Right forelimb (tissue), 1 donor: Measurements from ENCODE around the gene CELF6.

Source experiments
- DNase-seq: peaks from one replicate; pipeline ENCODE4 v3.0.0-alpha.2; 2018

CELF6 gene

DNA sequence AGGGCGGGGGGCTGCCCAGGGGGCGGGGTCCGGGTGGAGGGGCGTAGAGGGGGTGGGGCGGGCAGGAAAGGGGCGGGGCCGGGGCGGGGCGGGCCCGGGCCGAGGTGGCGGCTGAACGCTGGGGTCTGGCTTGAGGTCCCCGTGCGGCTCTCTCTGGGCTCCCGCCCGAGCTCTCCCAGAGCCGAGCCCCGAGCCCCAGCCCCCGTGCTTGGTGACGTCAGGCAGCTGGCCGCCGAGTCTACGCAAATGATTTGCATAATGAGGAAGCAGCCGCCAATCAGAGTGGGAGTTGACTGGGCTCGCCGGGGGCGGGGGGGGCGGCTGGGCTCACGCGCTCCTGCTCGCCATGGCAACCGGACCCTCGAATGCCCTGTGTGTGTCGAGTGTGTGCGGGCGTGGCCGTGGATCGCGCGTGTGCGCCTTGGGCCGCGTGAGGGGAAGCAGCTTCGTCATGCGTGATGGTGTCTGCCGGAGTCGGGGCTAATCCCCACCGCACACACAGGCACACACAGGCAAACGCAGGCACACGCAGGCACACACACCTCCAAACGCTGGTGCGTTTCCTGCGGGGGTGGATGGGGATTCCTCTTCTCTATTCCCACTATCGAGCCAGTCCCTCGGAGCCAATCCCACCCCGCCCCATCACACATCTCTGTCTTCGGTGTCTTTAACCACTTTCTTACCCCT lies at the start of gene CELF6:
Gene CELF6, minus strand, starts transcription at position 173 of the 687 bp plus-strand sequence. CDS start 283 bp downstream, outside the sequence.
- peak; percentile 77 for DNase-seq

DNA sequence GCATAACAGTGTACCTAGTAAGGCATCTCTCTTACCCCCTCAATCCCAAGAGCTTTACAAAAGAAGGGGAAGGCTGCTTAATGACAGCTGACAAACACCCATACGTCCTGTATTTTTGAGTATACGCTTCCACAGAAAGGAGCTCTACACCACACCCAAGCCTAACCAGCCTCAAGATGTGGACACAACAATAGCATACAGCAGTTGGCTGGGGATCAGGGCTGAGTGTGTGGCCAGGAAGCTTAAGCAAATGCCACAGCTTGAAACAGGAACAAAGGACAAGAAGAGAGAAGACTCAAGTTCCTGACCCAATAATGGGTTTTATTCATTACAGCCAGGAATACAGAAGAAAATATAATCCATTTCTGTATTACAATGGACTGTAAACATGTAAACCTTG lies 48.9 kb upstream of the CELF6 start:
- no peak for DNase-seq

DNA sequence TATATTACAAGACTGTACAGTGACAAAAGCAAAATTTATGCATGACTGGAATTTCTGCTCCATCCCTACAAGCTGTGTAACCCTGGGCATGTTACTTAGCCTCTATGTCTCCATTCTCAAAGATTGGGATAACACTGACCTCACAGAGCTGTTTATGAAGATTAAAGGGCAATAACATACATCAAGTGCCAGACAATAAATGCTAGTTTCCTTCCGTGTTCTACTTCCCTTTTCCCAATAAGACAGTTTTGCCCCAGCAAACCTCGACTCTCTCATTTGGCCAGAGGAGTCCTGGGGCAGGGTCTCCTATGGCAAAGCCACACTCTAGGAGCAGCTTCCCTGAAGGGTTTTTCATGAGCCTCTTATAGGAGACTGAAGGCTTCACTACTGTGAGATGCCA lies 48.4 kb upstream of the CELF6 start:
- no peak for DNase-seq

DNA sequence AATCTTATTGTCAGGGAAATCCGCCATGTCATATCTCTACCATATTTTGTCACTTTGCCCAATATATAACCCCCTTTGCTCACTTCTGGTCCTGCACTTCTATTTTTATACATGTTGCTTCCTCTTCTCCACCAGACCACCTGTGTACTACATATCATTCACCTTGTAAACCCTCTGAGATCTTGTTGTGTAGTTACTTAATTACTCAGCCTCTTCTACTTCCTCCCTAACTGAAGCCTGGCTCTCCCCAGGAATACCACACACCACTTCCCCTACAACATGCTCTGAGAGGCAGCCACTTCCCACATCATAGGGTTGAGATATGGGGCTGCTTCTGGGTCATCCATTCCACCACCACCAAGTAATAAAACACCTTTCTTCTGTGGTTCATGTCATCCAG lies 45.9 kb upstream of the CELF6 start:
- DNase-seq, result no peak

- no peak for DNase-seq
These were observed 41.2 kb upstream of the CELF6 start for GRCh38 chr15:72361176-72361575.

DNA sequence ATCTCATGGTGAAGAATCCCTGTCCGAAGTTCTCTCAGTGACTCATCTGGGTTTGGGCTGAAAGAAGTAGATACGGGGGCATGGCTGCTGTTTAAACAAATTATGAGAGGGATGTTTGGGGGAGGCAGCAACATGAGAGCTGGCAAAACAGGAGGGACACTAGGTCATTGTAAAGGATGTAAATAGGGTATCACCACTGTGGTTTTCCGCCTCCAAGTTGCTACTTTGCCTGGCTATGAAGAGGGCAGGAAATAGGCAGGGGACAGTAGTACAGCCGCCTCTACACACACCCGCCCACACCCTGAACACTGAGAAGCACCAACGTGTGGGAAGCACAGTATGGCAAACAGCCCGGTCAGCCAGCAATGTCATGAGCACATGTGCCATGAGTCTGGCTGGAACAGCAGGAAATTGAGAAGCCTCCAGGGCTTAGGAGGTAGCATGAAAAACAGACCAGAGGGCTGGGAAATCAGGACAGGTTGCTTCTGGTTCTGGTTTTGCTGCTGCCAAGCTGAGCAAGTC lies 38.8 kb upstream of the CELF6 start:
- DNase-seq, result no peak

GRCh38 chr15:72358121-72358520 lies 38.2 kb upstream of the CELF6 start:
- DNase-seq, result no peak

- DNase-seq, result no peak
These were observed 34.5 kb upstream of the CELF6 start for GRCh38 chr15:72354496-72354895.

- DNase-seq, result no peak
These were observed 33.3 kb upstream of the CELF6 start for GRCh38 chr15:72353266-72353665.

- DNase-seq, result no peak
These were observed 25.8 kb upstream of the CELF6 start for GRCh38 chr15:72345806-72346205.

DNA sequence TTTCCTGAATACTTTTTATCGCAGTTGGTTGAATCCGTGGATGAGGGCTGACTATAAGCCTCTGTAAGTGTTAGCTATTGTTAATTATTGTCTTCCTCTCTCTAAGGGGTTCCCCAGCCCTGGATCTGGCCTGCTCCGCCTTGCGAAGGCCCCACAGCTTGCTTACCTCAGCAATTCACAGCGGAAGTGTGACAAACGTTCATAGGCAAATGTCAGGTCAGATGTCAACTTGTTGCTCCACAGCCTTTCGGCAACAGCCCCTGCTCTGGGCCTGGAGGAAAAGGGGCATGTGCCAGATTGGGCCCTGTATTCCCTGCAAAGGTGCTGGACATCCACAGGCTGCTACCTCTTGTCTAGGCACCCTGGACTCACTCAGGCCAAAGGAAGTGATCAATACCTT lies 25.3 kb upstream of the CELF6 start:
- no peak for DNase-seq

- no peak for DNase-seq
These were observed 24.6 kb upstream of the CELF6 start for GRCh38 chr15:72344602-72345001.

- no peak for DNase-seq
These were observed 22.4 kb upstream of the CELF6 start for GRCh38 chr15:72342385-72342784.

DNA sequence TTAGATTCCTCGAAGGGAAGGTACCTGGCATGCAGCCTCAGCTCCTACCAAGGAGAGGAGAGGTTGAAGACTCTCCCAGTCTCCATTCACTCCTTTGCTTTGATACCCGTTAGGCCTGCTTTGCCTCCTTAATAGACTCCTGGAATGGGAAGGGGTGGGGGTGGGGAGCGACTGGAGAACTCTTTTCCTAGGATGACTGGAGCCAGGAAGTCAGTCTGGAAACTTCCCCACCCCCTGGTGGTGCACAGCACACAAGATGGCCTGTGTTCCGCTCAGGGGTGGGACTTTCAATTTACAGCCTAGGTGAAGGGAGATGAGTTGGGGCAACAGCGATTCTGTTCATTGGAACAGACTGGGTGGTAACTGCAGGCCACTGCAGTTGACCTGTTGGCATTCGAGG lies 21.4 kb upstream of the CELF6 start:
- DNase-seq, result no peak

- DNase-seq, result no peak
These were observed 20.4 kb upstream of the CELF6 start for GRCh38 chr15:72340366-72340765.

DNA sequence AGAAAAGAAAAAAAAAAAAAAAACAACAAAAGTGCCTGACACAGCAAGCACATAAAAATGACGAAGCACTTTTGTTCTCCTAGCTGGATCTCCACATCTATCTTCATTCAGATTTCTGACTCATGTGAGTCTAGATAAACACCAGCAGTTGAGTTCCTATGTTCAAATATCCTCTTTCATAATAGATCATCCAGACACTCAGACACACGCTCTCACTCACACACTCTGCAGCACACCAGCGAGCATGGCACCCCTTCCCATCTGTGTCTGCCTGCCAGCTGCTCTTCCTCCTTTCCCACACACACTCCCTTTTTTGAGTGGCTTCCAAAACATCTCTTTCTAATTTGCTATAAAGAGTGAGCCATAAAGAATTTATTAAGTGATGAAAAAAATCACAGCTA lies 19.8 kb upstream of the CELF6 start:
- DNase-seq, result no peak

- no peak for DNase-seq
These were observed 18.8 kb upstream of the CELF6 start for GRCh38 chr15:72338617-72339321.

- no peak for DNase-seq
These were observed 18.2 kb upstream of the CELF6 start for GRCh38 chr15:72338148-72338547.

- no peak for DNase-seq
These were observed 14.9 kb upstream of the CELF6 start for GRCh38 chr15:72334842-72335241.

- DNase-seq, result no peak
These were observed 11.1 kb upstream of the CELF6 start for GRCh38 chr15:72331021-72331420.

DNA sequence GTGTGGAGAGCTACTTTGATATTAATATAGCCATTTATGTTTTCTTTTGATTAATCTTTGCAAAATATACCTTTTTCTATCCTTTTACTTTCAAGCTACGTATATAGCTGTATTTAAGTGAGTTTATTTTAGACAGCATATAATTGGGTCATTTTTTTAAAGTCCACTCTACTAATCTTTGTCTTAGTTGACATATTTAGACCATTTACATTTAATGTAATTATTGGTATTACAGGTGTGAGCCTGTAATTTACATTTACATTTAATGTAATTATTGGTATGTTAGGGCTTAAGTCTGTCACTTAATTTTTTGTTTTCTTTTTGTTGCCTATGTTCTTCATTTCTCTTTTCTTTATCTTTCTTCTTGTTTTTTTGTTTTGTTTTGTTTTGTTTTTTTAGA lies 3.8 kb upstream of the CELF6 start:
- DNase-seq, result no peak

DNA sequence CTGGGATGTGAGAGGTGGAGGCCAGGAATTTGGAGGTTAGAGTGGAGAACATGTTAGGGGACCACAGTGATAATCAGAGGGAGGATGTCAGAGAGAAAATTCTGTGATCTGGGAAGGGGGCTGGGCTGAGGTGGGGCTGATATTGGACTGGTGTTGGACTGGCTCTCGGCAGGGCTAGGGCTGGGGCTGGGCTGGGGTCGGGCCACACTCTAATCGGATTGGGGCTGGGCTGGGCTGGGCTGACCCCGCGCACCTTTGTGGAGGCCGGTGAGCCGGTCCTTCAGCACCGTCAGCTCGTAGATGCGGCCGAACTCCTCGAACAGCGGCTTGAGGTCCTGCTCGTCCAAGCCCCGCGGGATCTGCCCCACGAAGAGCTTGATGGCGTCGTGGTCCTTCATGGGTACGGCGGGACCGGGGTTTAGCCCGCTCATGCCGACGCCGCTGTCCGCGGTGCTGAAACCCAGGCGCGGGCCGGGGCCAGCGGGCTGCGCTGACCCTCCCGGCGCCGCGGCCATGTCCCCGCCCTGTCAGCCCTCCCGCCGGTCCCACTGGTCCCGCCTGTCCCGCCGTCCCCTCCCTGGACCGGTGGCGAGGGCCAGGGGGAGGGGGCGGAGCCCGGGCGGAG lies 485 bp downstream of the CELF6 start:
- DNase-seq, result peak; percentile 81

GRCh38 chr15:72318408-72318942 lies 1.5 kb downstream of the CELF6 start:
- no peak for DNase-seq
